OCI-LY3 (cell line): ENCODE data around the gene SGK2.

Experiments used
- H2AFZ ChIP-seq: fragments of 200-600, 300-600 bp; shearing (Covaris generic); 2 replicates; pipeline ENCODE4 v1.6.0; 2014; ENCODE audit warnings: antibody characterized with exemption, low read depth, low read length
- H3K27ac ChIP-seq: fragments of 200-600, 300-600 bp; sonication (generic); 2 replicates; pipeline ENCODE4 v1.5.1; 2014; ENCODE audit warnings: mild to moderate bottlenecking, low read length, moderate library complexity, mixed read lengths
- H3K27me3 ChIP-seq: fragments of 200-600, 300-600 bp; sonication (generic); 2 replicates; pipeline ENCODE4 v1.6.1; 2014; ENCODE audit warnings: low read depth, low read length, mixed read lengths
- H3K36me3 ChIP-seq: fragments of 200-600, 300-600 bp; sonication (generic); replicated peaks from 2 replicates; pipeline ENCODE3; 2014; ENCODE audit warnings: low read depth, low read length, mixed read lengths
- H3K4me1 ChIP-seq: fragments of 300-600, 200-600 bp; sonication (generic); 2 replicates; pipeline ENCODE4 v1.6.1; 2014; ENCODE audit warnings: low read length, mixed read lengths
- H3K4me2 ChIP-seq: fragments of 200-600, 300-600 bp; sonication (generic); 2 replicates; pipeline ENCODE4 v1.6.1; 2014; ENCODE audit warnings: low read length, mixed read lengths
- H3K4me3 ChIP-seq: fragments of 300-600, 200-600 bp; sonication (generic); 2 replicates; pipeline ENCODE4 v1.5.1; 2014; ENCODE audit warnings: antibody characterized with exemption, mild to moderate bottlenecking, low read length, moderate library complexity
- H3K79me2 ChIP-seq: fragments of 300-600, 200-600 bp; shearing (Covaris generic); 2 replicates; pipeline ENCODE4 v1.6.1; 2014; ENCODE audit warnings: mild to moderate bottlenecking, low read length, mixed read lengths
- H3K9ac ChIP-seq: fragments of 300-600, 200-600 bp; shearing (Covaris generic); 2 replicates; pipeline ENCODE4 v1.6.0; 2014; ENCODE audit warnings: mild to moderate bottlenecking, low read length, moderate library complexity
- H3K9me3 ChIP-seq: fragments of 200-600, 300-600 bp; shearing (Covaris generic); 2 replicates; pipeline ENCODE4 v1.6.1; 2014; ENCODE audit warnings: low read length, mixed read lengths; ENCODE audit not compliant: insufficient read depth
- H4K20me1 ChIP-seq: fragments of 200-600, 300-600 bp; sonication (generic); 2 replicates; pipeline ENCODE4 v1.6.1; 2016; ENCODE audit warnings: low read length, mixed read lengths; ENCODE audit not compliant: insufficient read depth
- EZH2phosphoT487 ChIP-seq: fragments of 200-600 bp; shearing (Covaris generic); IDR thresholded peaks from 2 replicates; pipeline ENCODE4 v1.6.1; 2018; ENCODE audit warnings: antibody characterized with exemption, mixed run types, low read depth
- TF ChIP-seq, protein P1 (sequence below): fragments of 200-600, 300-600 bp; sonication (generic); IDR thresholded peaks from 2 replicates; pipeline ENCODE4 v1.5.1; 2014; ENCODE audit warnings: antibody characterized with exemption, low read length, low read depth

SGK2 gene

GRCh38 chr20:43534016-43534415 is 24.8 kb upstream of the SGK2 start:
- no peaks in the 10 kb centered on the region for H3K27me3 ChIP-seq
- H4K20me1 ChIP-seq = no peaks in the 10 kb centered on the region
- no peaks in the 10 kb centered on the region for H3K9me3 ChIP-seq
- no peaks in the 10 kb centered on the region for H3K79me2 ChIP-seq
- peaks cover 17% of the 10 kb centered on the region for H3K4me1 ChIP-seq
- TF ChIP-seq, protein P1, sequence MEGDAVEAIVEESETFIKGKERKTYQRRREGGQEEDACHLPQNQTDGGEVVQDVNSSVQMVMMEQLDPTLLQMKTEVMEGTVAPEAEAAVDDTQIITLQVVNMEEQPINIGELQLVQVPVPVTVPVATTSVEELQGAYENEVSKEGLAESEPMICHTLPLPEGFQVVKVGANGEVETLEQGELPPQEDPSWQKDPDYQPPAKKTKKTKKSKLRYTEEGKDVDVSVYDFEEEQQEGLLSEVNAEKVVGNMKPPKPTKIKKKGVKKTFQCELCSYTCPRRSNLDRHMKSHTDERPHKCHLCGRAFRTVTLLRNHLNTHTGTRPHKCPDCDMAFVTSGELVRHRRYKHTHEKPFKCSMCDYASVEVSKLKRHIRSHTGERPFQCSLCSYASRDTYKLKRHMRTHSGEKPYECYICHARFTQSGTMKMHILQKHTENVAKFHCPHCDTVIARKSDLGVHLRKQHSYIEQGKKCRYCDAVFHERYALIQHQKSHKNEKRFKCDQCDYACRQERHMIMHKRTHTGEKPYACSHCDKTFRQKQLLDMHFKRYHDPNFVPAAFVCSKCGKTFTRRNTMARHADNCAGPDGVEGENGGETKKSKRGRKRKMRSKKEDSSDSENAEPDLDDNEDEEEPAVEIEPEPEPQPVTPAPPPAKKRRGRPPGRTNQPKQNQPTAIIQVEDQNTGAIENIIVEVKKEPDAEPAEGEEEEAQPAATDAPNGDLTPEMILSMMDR = no peak
- no peak for TF ChIP-seq EZH2phosphoT487
- H3K36me3 ChIP-seq = no peaks in the 10 kb centered on the region
- H3K4me2 ChIP-seq = no peak overlapping the region
- H3K27ac ChIP-seq = no peak overlapping the region
- H3K4me3 ChIP-seq = no peak overlapping the region
- no peak overlapping the region for H2AFZ ChIP-seq
- H3K9ac ChIP-seq = no peak overlapping the region

DNA sequence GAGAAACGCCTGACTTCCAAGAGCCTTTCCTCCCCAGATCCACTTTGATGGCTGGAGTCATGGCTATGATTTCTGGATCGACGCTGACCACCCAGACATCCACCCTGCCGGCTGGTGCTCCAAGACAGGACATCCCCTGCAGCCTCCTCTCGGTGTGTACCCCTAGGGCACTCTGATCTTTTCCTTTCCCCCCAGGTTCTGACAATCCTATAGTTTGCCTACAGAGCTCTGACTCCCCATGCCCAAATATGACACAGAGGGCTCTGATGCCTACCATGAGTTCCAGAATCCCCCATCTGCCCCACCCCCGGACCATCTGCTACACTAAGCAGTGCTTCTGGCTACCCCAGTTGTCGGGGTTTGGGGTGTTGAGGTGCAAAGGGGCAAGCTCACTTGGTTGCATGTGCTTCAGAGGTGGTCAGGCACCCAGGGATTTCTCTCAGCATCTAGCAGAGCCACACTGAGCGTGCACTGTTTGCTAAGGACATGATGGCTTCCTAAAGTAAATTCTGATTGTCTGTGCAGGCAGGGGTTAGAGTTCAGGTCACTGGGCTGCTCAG is 24.0 kb upstream of the SGK2 start:
- Histone ChIP-seq H4K20me1 (no peaks in the 10 kb centered on the region), H3K27ac (no peak overlapping the region), H3K4me2 (no peak overlapping the region), H3K4me3 (no peak overlapping the region), H3K9me3 (no peaks in the 10 kb centered on the region), H2AFZ (no peak overlapping the region), H3K79me2 (no peaks in the 10 kb centered on the region), H3K36me3 (no peaks in the 10 kb centered on the region), H3K4me1 (peaks cover 17% of the 10 kb centered on the region), H3K27me3 (no peaks in the 10 kb centered on the region), H3K9ac (no peak overlapping the region)
- TF ChIP-seq, protein P1 = no peak
- TF ChIP-seq EZH2phosphoT487 = no peak

DNA sequence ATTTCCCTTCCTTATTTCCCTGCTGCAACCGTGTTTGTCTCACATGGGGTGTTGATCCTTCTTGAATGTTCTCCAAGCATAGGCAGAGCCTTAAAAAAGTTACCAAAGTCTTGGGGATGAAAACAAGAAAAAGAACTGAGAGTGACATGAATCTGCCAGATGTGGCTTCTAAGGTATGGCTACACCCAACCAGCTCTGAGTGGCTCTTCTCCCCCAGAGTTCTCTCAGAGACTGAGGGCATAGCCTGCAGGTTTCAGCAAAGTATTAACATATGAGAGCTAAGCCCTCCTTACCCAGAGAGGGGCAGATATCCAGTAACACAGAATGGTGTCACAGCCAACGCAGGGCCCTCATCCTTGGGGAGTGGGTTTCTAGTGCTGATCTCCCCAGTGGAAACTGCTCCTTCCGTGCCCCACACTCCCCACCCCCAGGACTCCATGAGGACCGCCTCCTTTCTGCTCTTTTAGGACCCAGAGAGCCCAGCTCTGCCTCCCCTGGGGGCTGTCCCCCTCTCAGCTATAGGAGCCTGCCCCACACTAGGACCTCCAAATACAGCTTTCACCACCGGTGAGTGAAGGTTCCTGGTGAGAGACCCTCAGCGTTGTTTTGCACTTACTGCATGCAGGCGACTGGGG is 23.3 kb upstream of the SGK2 start:
- Histone ChIP-seq H3K9ac (no peak overlapping the region), H3K4me1 (peaks cover 11% of the 10 kb centered on the region), H3K9me3 (no peaks in the 10 kb centered on the region), H2AFZ (no peak overlapping the region), H3K4me3 (no peak overlapping the region), H3K79me2 (no peaks in the 10 kb centered on the region), H3K4me2 (no peak overlapping the region), H3K36me3 (no peaks in the 10 kb centered on the region), H4K20me1 (no peaks in the 10 kb centered on the region), H3K27me3 (no peaks in the 10 kb centered on the region), H3K27ac (no peak overlapping the region)
- TF ChIP-seq, protein P1 = no peak
- TF ChIP-seq EZH2phosphoT487 = no peak

DNA sequence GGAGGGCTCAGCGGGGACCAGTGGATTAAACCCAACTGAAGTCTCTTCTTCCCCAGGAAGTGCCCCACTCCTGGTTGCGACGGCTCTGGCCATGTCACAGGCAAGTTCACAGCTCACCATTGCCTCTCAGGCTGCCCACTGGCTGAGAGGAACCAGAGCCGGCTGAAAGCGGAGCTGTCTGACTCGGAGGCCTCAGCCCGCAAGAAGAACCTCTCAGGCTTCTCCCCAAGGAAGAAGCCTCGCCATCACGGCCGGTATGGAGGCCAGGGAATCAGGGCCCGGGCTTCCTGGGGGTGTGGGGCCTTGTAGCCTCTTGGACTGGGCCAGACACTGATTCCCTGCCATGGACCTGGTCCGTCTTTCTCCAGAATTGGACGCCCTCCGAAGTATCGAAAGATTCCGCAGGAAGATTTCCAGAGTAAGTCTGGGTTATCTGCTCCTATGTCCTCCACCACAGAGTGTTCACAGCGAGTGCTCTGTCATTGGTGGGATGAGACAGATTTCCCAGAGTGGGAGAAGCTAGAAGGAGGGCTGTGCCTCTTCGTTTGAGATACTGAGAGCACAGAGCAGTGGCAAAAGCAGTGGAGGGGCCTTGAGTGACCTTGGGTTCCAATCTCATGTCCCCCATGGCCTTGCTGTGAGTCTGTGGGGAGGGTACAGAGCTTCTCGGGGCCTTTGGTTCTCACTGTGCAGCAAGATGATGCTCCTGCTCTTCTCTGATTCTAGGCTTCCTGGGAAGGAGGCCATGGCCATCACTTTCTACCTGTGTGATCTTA is 22.6 kb upstream of the SGK2 start:
- Histone ChIP-seq H3K27me3 (no peaks in the 10 kb centered on the region), H3K4me1 (peaks cover 4% of the 10 kb centered on the region; the same call in 1 of the 2 replicates), H3K4me3 (no peak overlapping the region), H3K27ac (no peak overlapping the region), H3K36me3 (no peaks in the 10 kb centered on the region), H3K4me2 (no peak overlapping the region), H3K79me2 (no peaks in the 10 kb centered on the region), H4K20me1 (no peaks in the 10 kb centered on the region), H2AFZ (no peak overlapping the region), H3K9ac (no peak overlapping the region), H3K9me3 (no peaks in the 10 kb centered on the region)
- TF ChIP-seq, protein P1 = no peak
- no peak for TF ChIP-seq EZH2phosphoT487
